Neural cell (in vitro differentiated cells): ENCODE results near the gene CIBAR2. TPM values are rescaled to one million over a fixed set of nuclear protein-coding genes. Genes with fewer than 3 reads are reported as not detected.

Experiments used
- H2AFZ ChIP-seq: fragments of 200-600, 300-800 bp; sonication (generic), shearing (Covaris generic); 2 replicates; pipeline ENCODE4 v1.6.0; 2014; ENCODE audit warnings: low read depth, mild to moderate bottlenecking, antibody characterized with exemption, low read length, moderate library complexity
- H3F3A ChIP-seq: fragments of 200-600 bp; shearing (Covaris generic); 2 replicates; pipeline ENCODE4 v1.6.1; 2016; ENCODE audit warnings: mild to moderate bottlenecking, moderate library complexity, mixed read lengths, antibody characterized with exemption, low read length; ENCODE audit not compliant: insufficient read depth, poor library complexity, severe bottlenecking
- H3K27ac ChIP-seq: fragments of 200-600, 300-800 bp; sonication (generic), shearing (Covaris generic); 2 replicates; pipeline ENCODE4 v1.5.1; 2014; ENCODE audit warnings: mild to moderate bottlenecking, low read length, moderate library complexity
- H3K27me3 ChIP-seq: fragments of 300-800, 200-600 bp; sonication (generic), shearing (Covaris generic); 2 replicates; pipeline ENCODE4 v1.6.0; 2014; ENCODE audit warnings: mild to moderate bottlenecking, low read depth, low read length, moderate library complexity; ENCODE audit not compliant: insufficient read depth
- H3K36me3 ChIP-seq: fragments of 300-800, 200-600 bp; sonication (generic), shearing (Covaris generic); 2 replicates; pipeline ENCODE4 v1.5.1; 2014; ENCODE audit warnings: mild to moderate bottlenecking, antibody characterized with exemption, low read length, moderate library complexity; ENCODE audit not compliant: insufficient read depth
- H3K4me2 ChIP-seq: fragments of 300-800, 200-600 bp; sonication (generic), shearing (Covaris generic); 2 replicates; pipeline ENCODE4 v1.6.0; 2014; ENCODE audit warnings: mild to moderate bottlenecking, low read length
- H3K4me3 ChIP-seq: fragments of 300-800, 200-600 bp; sonication (generic), shearing (Covaris generic); 2 replicates; pipeline ENCODE4 v1.5.1; 2014; ENCODE audit warnings: mild to moderate bottlenecking, low read length, moderate library complexity
- H3K79me2 ChIP-seq: fragments of 200-600 bp; shearing (Covaris generic); replicated peaks from 2 replicates; pipeline ENCODE4 v1.6.0; 2014; ENCODE audit warnings: mild to moderate bottlenecking, low read length, moderate library complexity; ENCODE audit not compliant: insufficient read depth
- H3K9ac ChIP-seq: fragments of 300-800, 200-600 bp; sonication (generic), shearing (Covaris generic); 2 replicates; pipeline ENCODE4 v1.6.1; 2016; ENCODE audit warnings: mild to moderate bottlenecking, low read length, mixed read lengths
- H3K9me2 ChIP-seq: fragments of 200-600 bp; shearing (Covaris generic); 2 replicates; pipeline ENCODE4 v1.6.1; 2016; ENCODE audit warnings: mild to moderate bottlenecking, low read length, mixed read lengths; ENCODE audit not compliant: insufficient read depth
- H3K9me3 ChIP-seq: fragments of 200-600, 300-800 bp; sonication (generic), shearing (Covaris generic); 2 replicates; pipeline ENCODE4 v1.6.1; 2016; ENCODE audit warnings: mild to moderate bottlenecking, mixed run types, low read length, moderate library complexity, mixed read lengths
- H4K20me1 ChIP-seq: fragments of 200-600 bp; shearing (Covaris generic); 2 replicates; pipeline ENCODE4 v1.6.1; 2016; ENCODE audit warnings: mild to moderate bottlenecking, mixed run types; ENCODE audit not compliant: insufficient read depth
- EP300 ChIP-seq: fragments of 450-650 bp; conservative IDR thresholded peaks from 2 replicates; pipeline ENCODE4 v1.6.1; 2014; ENCODE audit warnings: antibody characterized with exemption, mild to moderate bottlenecking, moderate library complexity; ENCODE audit not compliant: poor library complexity, severe bottlenecking
- EZH2 ChIP-seq: fragments of 200-600, 300-800 bp; shearing (Covaris generic), sonication (generic); IDR thresholded peaks from 2 replicates; pipeline ENCODE4 v1.6.1; 2014; ENCODE audit warnings: antibody characterized with exemption, low read length, borderline replicate concordance, mild to moderate bottlenecking; ENCODE audit not compliant: insufficient read depth, poor library complexity, severe bottlenecking
- MXI1 ChIP-seq: fragments of 450-650 bp; conservative IDR thresholded peaks from 2 replicates; pipeline ENCODE4 v1.6.1; 2014; ENCODE audit warnings: antibody characterized with exemption, mild to moderate bottlenecking; ENCODE audit not compliant: poor library complexity, severe bottlenecking
- POLR2AphosphoS5 ChIP-seq: IDR thresholded peaks from 2 replicates; pipeline ENCODE4 v1.6.1; 2012
- RAD21 ChIP-seq: fragments of 450-650 bp; conservative IDR thresholded peaks from 2 replicates; pipeline ENCODE4 v1.6.1; 2014; ENCODE audit warnings: antibody characterized with exemption, mild to moderate bottlenecking, moderate library complexity
- SMC3 ChIP-seq: fragments of 450-650 bp; conservative IDR thresholded peaks from 2 replicates; pipeline ENCODE4 v1.6.1; 2014; ENCODE audit warnings: antibody characterized with exemption, mild to moderate bottlenecking, moderate library complexity; ENCODE audit not compliant: poor library complexity
- TAF1 ChIP-seq: IDR thresholded peaks from 2 replicates; pipeline ENCODE4 v1.6.1; 2012; ENCODE audit warnings: low read depth
- polyA plus RNA-seq: library from polyadenylated mRNA; depleted of rRNA; stranded (reverse); fragments of >200 nt; gene quantifications from 2 replicates; pipeline ENCODE4 v1.2.3, GENCODE V29; 2014
- TF ChIP-seq, protein P1 (sequence below): fragments of 450-650 bp; IDR thresholded peaks from 2 replicates; pipeline ENCODE4 v1.5.1; 2014; ENCODE audit warnings: antibody characterized with exemption, mild to moderate bottlenecking, moderate library complexity; ENCODE audit not compliant: poor library complexity, severe bottlenecking
- TF ChIP-seq, protein P2 (sequence below): IDR thresholded peaks from 2 replicates; pipeline ENCODE4 v1.6.1; 2012; ENCODE audit warnings: borderline replicate concordance

The CIBAR2 gene
- polyA plus RNA-seq, 1 donor from 2014 or later: not detected

DNA sequence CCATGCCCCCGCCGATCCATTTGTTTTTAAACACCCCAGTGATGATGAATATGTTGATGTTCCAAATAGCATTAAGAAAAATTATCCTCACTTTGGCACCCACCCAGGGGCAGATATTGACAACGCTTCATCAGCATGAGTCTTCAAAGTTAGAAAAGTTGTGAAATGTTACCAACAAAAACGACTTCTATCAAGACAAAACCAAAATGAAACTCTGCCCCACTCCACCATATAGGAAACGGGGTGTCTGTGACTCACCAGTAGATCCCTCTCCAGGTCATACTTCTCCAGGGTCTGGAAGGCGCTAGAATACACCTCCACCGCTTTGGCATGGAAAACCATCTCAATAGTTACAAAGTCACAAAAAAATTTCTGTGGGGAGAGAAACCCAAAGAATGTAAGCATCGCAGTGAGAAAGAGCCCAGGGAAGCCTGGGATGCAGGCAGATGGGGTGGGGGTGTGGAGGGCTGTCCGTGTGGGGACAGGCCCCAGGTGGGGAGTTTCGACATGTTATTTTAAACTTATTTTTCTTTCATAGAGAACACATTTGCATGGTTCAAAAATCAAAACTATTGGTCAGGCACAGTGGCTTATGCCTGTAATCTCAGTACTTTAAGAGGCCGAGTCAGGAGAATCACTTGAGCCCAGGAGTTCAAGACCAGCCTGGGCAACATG, 10.2 kb downstream of the CIBAR2 start:
- H3K36me3 ChIP-seq: no peaks in the 10 kb centered on the region
- H3K9me2 ChIP-seq: no peaks in the 10 kb centered on the region
- no peaks in the 10 kb centered on the region for H4K20me1 ChIP-seq
- no peak overlapping the region for H3K4me3 ChIP-seq
- H3K27ac ChIP-seq: no peak overlapping the region
- H2AFZ ChIP-seq: no peak overlapping the region
- no peaks in the 10 kb centered on the region for H3F3A ChIP-seq
- no peaks in the 10 kb centered on the region for H3K79me2 ChIP-seq
- H3K4me2 ChIP-seq: no peak overlapping the region
- no peaks in the 10 kb centered on the region for H3K27me3 ChIP-seq
- H3K9me3 ChIP-seq: no peaks in the 10 kb centered on the region
- no peak overlapping the region for H3K9ac ChIP-seq
- TF ChIP-seq RAD21 (no peak), EZH2 (no peak), TAF1 (no peak), EP300 (no peak), MXI1 (no peak), SMC3 (no peak), POLR2AphosphoS5 (no peak)
- TF ChIP-seq, protein P1, sequence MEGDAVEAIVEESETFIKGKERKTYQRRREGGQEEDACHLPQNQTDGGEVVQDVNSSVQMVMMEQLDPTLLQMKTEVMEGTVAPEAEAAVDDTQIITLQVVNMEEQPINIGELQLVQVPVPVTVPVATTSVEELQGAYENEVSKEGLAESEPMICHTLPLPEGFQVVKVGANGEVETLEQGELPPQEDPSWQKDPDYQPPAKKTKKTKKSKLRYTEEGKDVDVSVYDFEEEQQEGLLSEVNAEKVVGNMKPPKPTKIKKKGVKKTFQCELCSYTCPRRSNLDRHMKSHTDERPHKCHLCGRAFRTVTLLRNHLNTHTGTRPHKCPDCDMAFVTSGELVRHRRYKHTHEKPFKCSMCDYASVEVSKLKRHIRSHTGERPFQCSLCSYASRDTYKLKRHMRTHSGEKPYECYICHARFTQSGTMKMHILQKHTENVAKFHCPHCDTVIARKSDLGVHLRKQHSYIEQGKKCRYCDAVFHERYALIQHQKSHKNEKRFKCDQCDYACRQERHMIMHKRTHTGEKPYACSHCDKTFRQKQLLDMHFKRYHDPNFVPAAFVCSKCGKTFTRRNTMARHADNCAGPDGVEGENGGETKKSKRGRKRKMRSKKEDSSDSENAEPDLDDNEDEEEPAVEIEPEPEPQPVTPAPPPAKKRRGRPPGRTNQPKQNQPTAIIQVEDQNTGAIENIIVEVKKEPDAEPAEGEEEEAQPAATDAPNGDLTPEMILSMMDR: no peak
- TF ChIP-seq, protein P2, sequence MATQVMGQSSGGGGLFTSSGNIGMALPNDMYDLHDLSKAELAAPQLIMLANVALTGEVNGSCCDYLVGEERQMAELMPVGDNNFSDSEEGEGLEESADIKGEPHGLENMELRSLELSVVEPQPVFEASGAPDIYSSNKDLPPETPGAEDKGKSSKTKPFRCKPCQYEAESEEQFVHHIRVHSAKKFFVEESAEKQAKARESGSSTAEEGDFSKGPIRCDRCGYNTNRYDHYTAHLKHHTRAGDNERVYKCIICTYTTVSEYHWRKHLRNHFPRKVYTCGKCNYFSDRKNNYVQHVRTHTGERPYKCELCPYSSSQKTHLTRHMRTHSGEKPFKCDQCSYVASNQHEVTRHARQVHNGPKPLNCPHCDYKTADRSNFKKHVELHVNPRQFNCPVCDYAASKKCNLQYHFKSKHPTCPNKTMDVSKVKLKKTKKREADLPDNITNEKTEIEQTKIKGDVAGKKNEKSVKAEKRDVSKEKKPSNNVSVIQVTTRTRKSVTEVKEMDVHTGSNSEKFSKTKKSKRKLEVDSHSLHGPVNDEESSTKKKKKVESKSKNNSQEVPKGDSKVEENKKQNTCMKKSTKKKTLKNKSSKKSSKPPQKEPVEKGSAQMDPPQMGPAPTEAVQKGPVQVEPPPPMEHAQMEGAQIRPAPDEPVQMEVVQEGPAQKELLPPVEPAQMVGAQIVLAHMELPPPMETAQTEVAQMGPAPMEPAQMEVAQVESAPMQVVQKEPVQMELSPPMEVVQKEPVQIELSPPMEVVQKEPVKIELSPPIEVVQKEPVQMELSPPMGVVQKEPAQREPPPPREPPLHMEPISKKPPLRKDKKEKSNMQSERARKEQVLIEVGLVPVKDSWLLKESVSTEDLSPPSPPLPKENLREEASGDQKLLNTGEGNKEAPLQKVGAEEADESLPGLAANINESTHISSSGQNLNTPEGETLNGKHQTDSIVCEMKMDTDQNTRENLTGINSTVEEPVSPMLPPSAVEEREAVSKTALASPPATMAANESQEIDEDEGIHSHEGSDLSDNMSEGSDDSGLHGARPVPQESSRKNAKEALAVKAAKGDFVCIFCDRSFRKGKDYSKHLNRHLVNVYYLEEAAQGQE: no peak

GRCh38 chr16:85100265-85100664, 12.0 kb downstream of the CIBAR2 start:
- Histone ChIP-seq H3F3A (no peaks in the 10 kb centered on the region), H3K9me2 (no peaks in the 10 kb centered on the region), H3K4me3 (no peak overlapping the region), H3K27ac (no peak overlapping the region), H3K9ac (no peak overlapping the region), H2AFZ (no peak overlapping the region), H3K4me2 (no peak overlapping the region), H3K79me2 (no peaks in the 10 kb centered on the region), H4K20me1 (no peaks in the 10 kb centered on the region), H3K9me3 (no peaks in the 10 kb centered on the region), H3K36me3 (no peaks in the 10 kb centered on the region), H3K27me3 (no peaks in the 10 kb centered on the region)
- no peak for TF ChIP-seq POLR2AphosphoS5
- no peak for TF ChIP-seq EZH2
- TF ChIP-seq, protein P2: no peak
- TF ChIP-seq MXI1: no peak
- no peak for TF ChIP-seq EP300
- TF ChIP-seq, protein P1: no peak
- no peak for TF ChIP-seq SMC3
- no peak for TF ChIP-seq TAF1
- no peak for TF ChIP-seq RAD21
